HCT116 (cell line): Measurements from ENCODE around the gene JPT1. TPM values are rescaled to one million over a fixed set of nuclear protein-coding genes. Genes with fewer than 3 reads are reported as not detected.

ENCODE experiments used
- ATAC-seq: fragments of 200-7000 bp; cut with Tn5 transposase; 2 replicates; pipeline ENCODE4 v1.9.1; 2020; ENCODE audit warnings: mild to moderate bottlenecking, moderate library complexity
- BruUV-seq: library from RNA; stranded (reverse); fragments of 400-500 nt; replicated peaks from 2 replicates; lab custom pipeline; 2021; lab: Mats Ljungman, UMichigan
- CTCF ChIA-PET: fragments of 300-600 bp; sonication (Branson Sonifier 250); formaldehyde crosslinking; loops from one replicate; lab custom pipeline; 2021; ENCODE audit warnings: antibody characterized with exemption; lab: Charles Lee
- POLR2A ChIA-PET: fragments of 300-600, 350-600 bp; sonication (Branson Sonifier 250); formaldehyde crosslinking; loops from one replicate; lab custom pipeline; 2021; ENCODE audit warnings: antibody characterized with exemption; lab: Charles Lee
- RAD21 ChIA-PET, 2 experiments: fragments of 300-600 bp; sonication (Branson Sonifier 250); formaldehyde crosslinking; loops; one replicate each; lab custom pipeline; 2023; ENCODE audit warnings: low total read pairs in 2 of 2; ENCODE audit not compliant: uncharacterized antibody in 2 of 2, unreplicated experiment in 2 of 2, low non-redundant PET in 1 of 2; lab: Charles Lee
- DNase-seq: peaks from one replicate; pipeline ENCODE4 v3.0.0-alpha.2; 2010; ENCODE audit warnings: low read depth, low spot score
- H2AFZ ChIP-seq: fragments of 200-600 bp; shearing (Covaris generic), sonication (generic); 2 replicates; pipeline ENCODE4 v1.6.1; 2017; ENCODE audit warnings: low read depth, mixed run types, mixed read lengths, antibody characterized with exemption, low read length; ENCODE audit not compliant: poor library complexity, severe bottlenecking
- H3K27ac ChIP-seq: 2 replicates; pipeline ENCODE4 v1.5.1; 2012; ENCODE audit warnings: low read depth, low read length
- H3K27me3 ChIP-seq: fragments of 200-600 bp; sonication (generic); 2 replicates; pipeline ENCODE4 v1.6.1; 2016; ENCODE audit warnings: mixed run types, low read length, mixed read lengths; ENCODE audit not compliant: insufficient read depth
- H3K36me3 ChIP-seq, 2 experiments: fragments of 200-500 bp in 1 of 2; fragments of 200-600 bp in 1 of 2; sonication (Bioruptor generic) in 1 of 2; sonication (generic) in 1 of 2; 2 replicates each; pipeline versions ENCODE4 v1.5.1 to v1.6.1; 2014 to 2016; ENCODE audit warnings: low read length in 2 of 2, inconsistent platforms in 1 of 2, mixed read lengths in 1 of 2, mixed run types in 1 of 2; ENCODE audit not compliant: insufficient read depth in 2 of 2, control insufficient read depth in 1 of 2
- H3K4me1 ChIP-seq, 2 experiments: fragments of 200-600 bp in 1 of 2; sonication (generic) in 1 of 2; 2 replicates each; pipeline versions ENCODE4 v1.5.1 to v1.6.1; 2012 to 2017; ENCODE audit warnings: low read length in 2 of 2, inconsistent platforms in 1 of 2, mild to moderate bottlenecking in 1 of 2, mixed read lengths in 1 of 2, mixed run types in 1 of 2, moderate library complexity in 1 of 2; ENCODE audit not compliant: insufficient read depth in 2 of 2, control insufficient read depth in 1 of 2
- H3K4me2 ChIP-seq: fragments of 200-600 bp; sonication (generic); 2 replicates; pipeline ENCODE4 v1.6.1; 2017; ENCODE audit warnings: mixed run types, low read length, mixed read lengths
- H3K4me3 ChIP-seq, 2 experiments: fragments of 200-600 bp in 1 of 2; sonication (generic) in 1 of 2; replicated peaks in 1 of 2; 2 replicates each; pipeline ENCODE4 v1.5.1; 2011 to 2016; ENCODE audit warnings: low read length in 2 of 2, control low read depth in 1 of 2, low read depth in 1 of 2, mild to moderate bottlenecking in 1 of 2, mixed read lengths in 1 of 2, mixed run types in 1 of 2
- H3K79me2 ChIP-seq: fragments of 200-600 bp; sonication (generic); 2 replicates; pipeline ENCODE4 v1.6.1; 2017; ENCODE audit warnings: mild to moderate bottlenecking, mixed run types, low read length, moderate library complexity, mixed read lengths; ENCODE audit not compliant: insufficient read depth
- H3K9ac ChIP-seq: fragments of 200-600 bp; sonication (generic); 2 replicates; pipeline ENCODE4 v1.6.1; 2016; ENCODE audit warnings: low read length, mixed read lengths
- H3K9me2 ChIP-seq: fragments of 200-600 bp; sonication (generic), shearing (Covaris generic); 2 replicates; pipeline ENCODE4 v1.6.1; 2017; ENCODE audit warnings: mixed run types, mild to moderate bottlenecking, moderate library complexity; ENCODE audit not compliant: insufficient read depth
- H3K9me3 ChIP-seq, 2 experiments: fragments of 200-500 bp in 1 of 2; fragments of 200-600 bp in 1 of 2; sonication (Bioruptor generic) in 1 of 2; sonication (generic) in 1 of 2; 2 replicates each; pipeline ENCODE4 v1.6.1; 2014 to 2017; ENCODE audit warnings: low read length in 2 of 2, mixed read lengths in 2 of 2, inconsistent platforms in 1 of 2, low read depth in 1 of 2, mild to moderate bottlenecking in 1 of 2, mixed run types in 1 of 2, moderate library complexity in 1 of 2; ENCODE audit not compliant: control insufficient read depth in 1 of 2, insufficient read depth in 1 of 2
- H4K20me1 ChIP-seq: fragments of 200-600 bp; sonication (generic), shearing (Covaris generic); 2 replicates; pipeline ENCODE4 v1.6.1; 2017; ENCODE audit warnings: mixed run types, mild to moderate bottlenecking, moderate library complexity; ENCODE audit not compliant: insufficient read depth
- CBX3 ChIP-seq: IDR thresholded peaks from 2 replicates; pipeline ENCODE4 v1.6.1; 2012; ENCODE audit warnings: low read depth
- CTCF ChIP-seq, 3 experiments: fragments of 200-600 bp in 1 of 3; sonication (generic) in 1 of 3; IDR thresholded peaks in 2 of 3; conservative IDR thresholded peaks in 1 of 3; 2 replicates each; pipeline ENCODE4 v1.5.1; 2012 to 2017; ENCODE audit warnings: low read depth in 2 of 3, low read length in 2 of 3, antibody characterized with exemption in 1 of 3, borderline replicate concordance in 1 of 3, control low read depth in 1 of 3, mild to moderate bottlenecking in 1 of 3, mixed read lengths in 1 of 3, mixed run types in 1 of 3, moderate library complexity in 1 of 3; ENCODE audit not compliant: insufficient read depth in 1 of 3
- ELF1 ChIP-seq: IDR thresholded peaks from 2 replicates; pipeline ENCODE4 v1.6.1; 2012; ENCODE audit warnings: low read depth, borderline replicate concordance
- EZH2 ChIP-seq: fragments of 200-600 bp; sonication (generic); IDR thresholded peaks from 2 replicates; pipeline ENCODE4 v1.6.1; 2017; ENCODE audit warnings: antibody characterized with exemption, mixed run types
- EZH2phosphoT487 ChIP-seq: fragments of 200-600 bp; IDR thresholded peaks from 2 replicates; pipeline ENCODE4 v1.6.1; 2018; ENCODE audit warnings: antibody characterized with exemption, borderline replicate concordance
- JUND ChIP-seq: IDR thresholded peaks from 2 replicates; pipeline ENCODE4 v1.6.1; 2012
- MAX ChIP-seq: IDR thresholded peaks from 2 replicates; pipeline ENCODE4 v1.6.1; 2012
- REST ChIP-seq: IDR thresholded peaks from 2 replicates; pipeline ENCODE4 v1.6.1; 2012; ENCODE audit warnings: low read depth
- SIN3A ChIP-seq: IDR thresholded peaks from 2 replicates; pipeline ENCODE4 v1.6.1; 2012; ENCODE audit warnings: low read depth
- SRF ChIP-seq: IDR thresholded peaks from 2 replicates; pipeline ENCODE4 v1.6.1; 2012; ENCODE audit warnings: low read depth
- TCF7L2 ChIP-seq: IDR thresholded peaks from 2 replicates; pipeline ENCODE4 v1.7.0; 2011; ENCODE audit warnings: borderline replicate concordance, inconsistent platforms; ENCODE audit not compliant: insufficient read depth, insufficient read length; ENCODE audit errors: extremely low read depth
- ZFX ChIP-seq: fragments of 450-650 bp; IDR thresholded peaks from 2 replicates; pipeline ENCODE4 v1.6.1; 2017
- ZNF274 ChIP-seq: fragments of 200-500 bp; sonication (Bioruptor generic); IDR thresholded peaks from 2 replicates; pipeline ENCODE4 v1.6.1; 2014; ENCODE audit warnings: mild to moderate bottlenecking, low read depth, low read length, inconsistent platforms
- intact Hi-C: fragments of 100-400 bp; cut with micrococcal nuclease; formaldehyde crosslinking; loops from 2 replicates; pipeline ENCODE4 v1.10.0; 2022
- total RNA-seq: library from RNA; stranded (reverse); gene quantifications from one replicate; pipeline ENCODE4 v1.2.1, GENCODE V29; 2021; ENCODE audit not compliant: unreplicated experiment

The JPT1 gene
- total RNA-seq, 1 experiment from 2014 or later, result 575 TPM

GRCh38 chr17:75151930-75152329 lies 2.4 kb downstream of the JPT1 start:
- Histone ChIP-seq H3K9ac (peak overlapping the region; percentile 92), H3K36me3 (peaks cover 24 to 29% of the 10 kb centered on the region in 2 experiments), H3K4me3 (peak overlapping the region in 1 of 2 experiments; percentile 88; a peak in 1 of 4 replicates), H2AFZ (no peak overlapping the region), H4K20me1 (peaks cover 40% of the 10 kb centered on the region), H3K9me3 (no peaks in the 10 kb centered on the region), H3K4me2 (peak overlapping the region; percentile 90), H3K27me3 (no peaks in the 10 kb centered on the region), H3K79me2 (peaks cover 74% of the 10 kb centered on the region), H3K4me1 (peaks cover 38 to 39% of the 10 kb centered on the region in 2 experiments), H3K9me2 (no peaks in the 10 kb centered on the region), H3K27ac (peak overlapping the region; percentile 94; the same call in 1 of the 2 replicates)
- intact Hi-C loops, result no loop called here
- ATAC-seq (no peak), DNase-seq (no peak)
- RAD21 ChIA-PET, result no interaction called here
- CTCF ChIA-PET, result no interaction called here
- TF ChIP-seq EZH2phosphoT487 (no peak), MAX (no peak), SRF (no peak), ZFX (no peak), JUND (no peak), REST (no peak), CTCF (IDR thresholded peaks at IDR 0.05 in 2 of 3, conservative IDR thresholded peaks at IDR 0.05 in 1 of 3; ENCODE audit: borderline replicate concordance in 1 of 3, insufficient read depth in 1 of 3, low read depth in 2 of 3, low read length in 2 of 3) (no peak), ZNF274 (no peak), EZH2 (no peak), ELF1 (no peak), CBX3 (no peak), TCF7L2 (no peak), SIN3A (no peak)
- no TSS peak for BruUV-seq
- POLR2A ChIA-PET, result no interaction called here
